ENCODE measurements around the gene HKDC1.
A peak's percentile ranks its signal among the peaks of the same experiment; 100 is the strongest.
"Not testable (repeated sequence)": the region's sequence is repeated elsewhere in the genome, so short reads cannot be mapped to it uniquely, and the experiment has no call there.

Gene HKDC1

GRCh38 chr10:69220041-69220451 lies at the start of gene HKDC1:
HKDC1 (plus strand) TSS chr10:69220332; CDS start chr10:69220436, 104 bp downstream.
- DNase-seq, result no peak

- no peak for DNase-seq
These were observed 47.7 kb upstream of the HKDC1 start for GRCh38 chr10:69172241-69172982.

GRCh38 chr10:69175326-69175725 lies 44.8 kb upstream of the HKDC1 start:
- not testable (repeated sequence) for DNase-seq

GRCh38 chr10:69176823-69177222 lies 43.3 kb upstream of the HKDC1 start:
- no peak for DNase-seq

GRCh38 chr10:69179089-69179742 lies 40.9 kb upstream of the HKDC1 start:
- DNase-seq, result peak; percentile 16

- DNase-seq, result peak; percentile 87
These were observed 40.2 kb upstream of the HKDC1 start, which contains the start of gene SUPV3L1 for GRCh38 chr10:69179743-69180524. SUPV3L1 (plus strand) TSS chr10:69180234; CDS start chr10:69180292, 58 bp downstream.

GRCh38 chr10:69180525-69181204 lies 39.5 kb upstream of the HKDC1 start:
- DNase-seq, result peak; percentile 33

GRCh38 chr10:69181433-69181832 lies 38.7 kb upstream of the HKDC1 start:
- DNase-seq, result no peak

GRCh38 chr10:69182005-69182404 lies 38.1 kb upstream of the HKDC1 start:
- no peak for DNase-seq

GRCh38 chr10:69186524-69186923 lies 33.6 kb upstream of the HKDC1 start:
- no peak for DNase-seq

GRCh38 chr10:69201045-69201444 lies 19.1 kb upstream of the HKDC1 start:
- DNase-seq, result no peak

- DNase-seq, result no peak
These were observed 17.8 kb upstream of the HKDC1 start for GRCh38 chr10:69202332-69202731.

- no peak for DNase-seq
These were observed 11.4 kb upstream of the HKDC1 start for GRCh38 chr10:69208761-69209160.

GRCh38 chr10:69209787-69210484 lies 10.2 kb upstream of the HKDC1 start:
- DNase-seq, result no peak

- DNase-seq, result no peak
These were observed 9.0 kb upstream of the HKDC1 start for GRCh38 chr10:69211104-69211503.

- DNase-seq, result no peak
These were observed 8.6 kb upstream of the HKDC1 start for GRCh38 chr10:69211524-69211923.

GRCh38 chr10:69213591-69214311 lies 6.4 kb upstream of the HKDC1 start:
- DNase-seq, result no peak

GRCh38 chr10:69214666-69215131 lies 5.4 kb upstream of the HKDC1 start:
- no peak for DNase-seq

GRCh38 chr10:69215405-69216171 lies 4.5 kb upstream of the HKDC1 start:
- DNase-seq, result no peak

GRCh38 chr10:69216577-69217118 lies 3.5 kb upstream of the HKDC1 start:
- no peak for DNase-seq
